ENCODE data around the gene RAB20.

RAB20 gene

DNA sequence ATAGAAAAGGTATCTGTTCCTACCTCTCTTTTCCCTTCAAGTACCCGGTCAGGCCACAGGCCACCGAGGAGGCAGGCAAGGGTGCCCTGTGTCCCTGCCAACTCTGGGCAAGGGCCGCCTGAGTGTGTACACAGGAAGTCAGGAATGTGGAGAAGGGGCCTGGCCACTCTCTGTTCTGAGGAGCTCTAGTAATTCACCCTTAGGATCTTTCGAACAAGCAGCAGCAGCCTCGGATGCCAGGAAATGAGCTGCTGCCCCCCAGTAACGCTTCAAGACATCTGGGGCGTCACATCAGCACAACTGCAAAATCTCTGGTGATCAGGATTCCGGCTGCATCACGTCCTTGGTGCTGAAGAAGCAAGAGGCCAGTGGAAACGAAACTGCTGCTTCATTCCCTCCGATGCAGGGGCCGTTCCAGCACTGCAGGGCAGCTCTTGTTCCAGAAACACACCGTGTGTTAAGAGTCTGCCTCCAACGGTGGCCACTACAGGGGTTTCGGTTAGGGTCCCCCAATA, 2.0 kb downstream of the RAB20 start:
- no peak for TF ChIP-seq YY1 (IDR thresholded peaks at IDR 0.05; ENCODE audit: low read depth)

GRCh38 chr13:110557610-110558305, 3.8 kb downstream of the RAB20 start:
- TF ChIP-seq TEAD4 (IDR thresholded peaks at IDR 0.05): no peak
- TF ChIP-seq TCF12 (IDR thresholded peaks at IDR 0.05; ENCODE audit: low read depth): no peak
- TF ChIP-seq, protein P1, sequence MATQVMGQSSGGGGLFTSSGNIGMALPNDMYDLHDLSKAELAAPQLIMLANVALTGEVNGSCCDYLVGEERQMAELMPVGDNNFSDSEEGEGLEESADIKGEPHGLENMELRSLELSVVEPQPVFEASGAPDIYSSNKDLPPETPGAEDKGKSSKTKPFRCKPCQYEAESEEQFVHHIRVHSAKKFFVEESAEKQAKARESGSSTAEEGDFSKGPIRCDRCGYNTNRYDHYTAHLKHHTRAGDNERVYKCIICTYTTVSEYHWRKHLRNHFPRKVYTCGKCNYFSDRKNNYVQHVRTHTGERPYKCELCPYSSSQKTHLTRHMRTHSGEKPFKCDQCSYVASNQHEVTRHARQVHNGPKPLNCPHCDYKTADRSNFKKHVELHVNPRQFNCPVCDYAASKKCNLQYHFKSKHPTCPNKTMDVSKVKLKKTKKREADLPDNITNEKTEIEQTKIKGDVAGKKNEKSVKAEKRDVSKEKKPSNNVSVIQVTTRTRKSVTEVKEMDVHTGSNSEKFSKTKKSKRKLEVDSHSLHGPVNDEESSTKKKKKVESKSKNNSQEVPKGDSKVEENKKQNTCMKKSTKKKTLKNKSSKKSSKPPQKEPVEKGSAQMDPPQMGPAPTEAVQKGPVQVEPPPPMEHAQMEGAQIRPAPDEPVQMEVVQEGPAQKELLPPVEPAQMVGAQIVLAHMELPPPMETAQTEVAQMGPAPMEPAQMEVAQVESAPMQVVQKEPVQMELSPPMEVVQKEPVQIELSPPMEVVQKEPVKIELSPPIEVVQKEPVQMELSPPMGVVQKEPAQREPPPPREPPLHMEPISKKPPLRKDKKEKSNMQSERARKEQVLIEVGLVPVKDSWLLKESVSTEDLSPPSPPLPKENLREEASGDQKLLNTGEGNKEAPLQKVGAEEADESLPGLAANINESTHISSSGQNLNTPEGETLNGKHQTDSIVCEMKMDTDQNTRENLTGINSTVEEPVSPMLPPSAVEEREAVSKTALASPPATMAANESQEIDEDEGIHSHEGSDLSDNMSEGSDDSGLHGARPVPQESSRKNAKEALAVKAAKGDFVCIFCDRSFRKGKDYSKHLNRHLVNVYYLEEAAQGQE (IDR thresholded peaks at IDR 0.05; ENCODE audit: low read depth): no peak
- no peak for TF ChIP-seq FOXM1 (IDR thresholded peaks at IDR 0.05; ENCODE audit: borderline replicate concordance, low read depth)

DNA sequence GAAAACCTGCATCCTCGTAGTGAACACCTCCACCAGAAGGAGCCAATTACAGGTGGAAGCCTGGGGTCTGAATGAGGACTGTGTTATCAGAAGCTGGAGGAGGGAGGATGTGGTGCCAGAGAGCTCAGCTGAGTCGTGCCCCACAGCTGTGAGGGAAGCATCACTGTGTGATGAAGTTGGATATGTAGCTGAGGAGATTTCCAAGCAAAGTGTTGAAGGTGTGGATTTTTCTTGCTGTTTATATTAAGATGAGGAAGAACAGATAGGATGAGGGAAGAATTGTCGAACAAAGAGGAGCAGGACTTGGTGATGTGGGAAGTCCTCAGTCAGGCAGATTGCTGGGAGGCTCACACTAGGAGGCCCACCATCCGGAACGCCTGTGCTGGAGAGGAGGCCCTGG, 4.4 kb downstream of the RAB20 start:
- TF ChIP-seq RAD21 (IDR thresholded peaks at IDR 0.05; ENCODE audit: low read depth): no peak
- TF ChIP-seq TCF12 (IDR thresholded peaks at IDR 0.05; ENCODE audit: low read depth): no peak
- no peak for TF ChIP-seq CREB1 (IDR thresholded peaks at IDR 0.05; ENCODE audit: low read depth)
- no peak for TF ChIP-seq YY1 (IDR thresholded peaks at IDR 0.05; ENCODE audit: low read depth)
- TF ChIP-seq NFIC (IDR thresholded peaks at IDR 0.05): no peak
- TF ChIP-seq, protein P1 (IDR thresholded peaks at IDR 0.05; ENCODE audit: low read depth): no peak
- no peak for TF ChIP-seq FOXM1 (IDR thresholded peaks at IDR 0.05; ENCODE audit: borderline replicate concordance, low read depth)
- TF ChIP-seq ZBTB7A (IDR thresholded peaks at IDR 0.05; ENCODE audit: low read depth): no peak
- TF ChIP-seq EGR1 (IDR thresholded peaks at IDR 0.05): no peak

- TF ChIP-seq MAX (IDR thresholded peaks at IDR 0.05) (no peak), EGR1 (IDR thresholded peaks at IDR 0.05) (no peak), TCF12 (IDR thresholded peaks at IDR 0.05; ENCODE audit: low read depth) (no peak), TAF1 (IDR thresholded peaks at IDR 0.05; ENCODE audit: low read depth) (no peak), ZBTB7A (IDR thresholded peaks at IDR 0.05; ENCODE audit: low read depth) (no peak), EP300 (IDR thresholded peaks at IDR 0.05; ENCODE audit: borderline replicate concordance) (no peak), YY1 (IDR thresholded peaks at IDR 0.05; ENCODE audit: low read depth) (no peak), RAD21 (IDR thresholded peaks at IDR 0.05; ENCODE audit: low read depth) (no peak), CREB1 (IDR thresholded peaks at IDR 0.05; ENCODE audit: low read depth) (no peak), FOXM1 (IDR thresholded peaks at IDR 0.05; ENCODE audit: borderline replicate concordance, low read depth) (no peak), TEAD4 (IDR thresholded peaks at IDR 0.05) (no peak), CEBPB (IDR thresholded peaks at IDR 0.05) (no peak), NFIC (IDR thresholded peaks at IDR 0.05) (no peak)
- TF ChIP-seq, protein P1 (IDR thresholded peaks at IDR 0.05; ENCODE audit: low read depth): no peak
- TF ChIP-seq, protein P2, sequence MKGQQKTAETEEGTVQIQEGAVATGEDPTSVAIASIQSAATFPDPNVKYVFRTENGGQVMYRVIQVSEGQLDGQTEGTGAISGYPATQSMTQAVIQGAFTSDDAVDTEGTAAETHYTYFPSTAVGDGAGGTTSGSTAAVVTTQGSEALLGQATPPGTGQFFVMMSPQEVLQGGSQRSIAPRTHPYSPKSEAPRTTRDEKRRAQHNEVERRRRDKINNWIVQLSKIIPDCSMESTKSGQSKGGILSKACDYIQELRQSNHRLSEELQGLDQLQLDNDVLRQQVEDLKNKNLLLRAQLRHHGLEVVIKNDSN (IDR thresholded peaks at IDR 0.05): no peak
Observed at GRCh38 chr13:110556224-110556606, 5.3 kb downstream of the RAB20 start.

- no peak for TF ChIP-seq NFIC (IDR thresholded peaks at IDR 0.05)
- TF ChIP-seq, protein P2 (IDR thresholded peaks at IDR 0.05): no peak
- no peak for TF ChIP-seq EGR1 (IDR thresholded peaks at IDR 0.05)
- TF ChIP-seq, protein P1 (IDR thresholded peaks at IDR 0.05; ENCODE audit: low read depth): no peak
- TF ChIP-seq RAD21 (IDR thresholded peaks at IDR 0.05; ENCODE audit: low read depth): no peak
- no peak for TF ChIP-seq CREB1 (IDR thresholded peaks at IDR 0.05; ENCODE audit: low read depth)
- TF ChIP-seq FOXM1 (IDR thresholded peaks at IDR 0.05; ENCODE audit: borderline replicate concordance, low read depth): no peak
- TF ChIP-seq YY1 (IDR thresholded peaks at IDR 0.05; ENCODE audit: low read depth): no peak
- TF ChIP-seq TAF1 (IDR thresholded peaks at IDR 0.05; ENCODE audit: low read depth): no peak
- no peak for TF ChIP-seq ZBTB7A (IDR thresholded peaks at IDR 0.05; ENCODE audit: low read depth)
- no peak for TF ChIP-seq EP300 (IDR thresholded peaks at IDR 0.05; ENCODE audit: borderline replicate concordance)
- no peak for TF ChIP-seq TCF12 (IDR thresholded peaks at IDR 0.05; ENCODE audit: low read depth)
- TF ChIP-seq CEBPB (IDR thresholded peaks at IDR 0.05): no peak
- no peak for TF ChIP-seq TEAD4 (IDR thresholded peaks at IDR 0.05)
- TF ChIP-seq MAX (IDR thresholded peaks at IDR 0.05): no peak
Observed at GRCh38 chr13:110555601-110556223, 5.8 kb downstream of the RAB20 start.

Measured in Ishikawa (cell line).